GM12875 (cell line): ENCODE measurements around the gene JDP2.
"Not testable (repeated sequence)": the region's sequence is repeated elsewhere in the genome, so short reads cannot be mapped to it uniquely, and the experiment has no call there.

Experiments
- H3K4me3 ChIP-seq: one replicate; pipeline ENCODE4 v1.5.1; 2011; ENCODE audit warnings: low read depth, low read length, control low read depth
- TF ChIP-seq, protein P1 (sequence below): IDR thresholded peaks from 2 replicates; pipeline ENCODE4 v1.5.1; 2011; ENCODE audit warnings: low read depth, mild to moderate bottlenecking, control low read depth, inconsistent platforms, low read length, moderate library complexity, borderline replicate concordance; ENCODE audit not compliant: insufficient read depth

JDP2 gene, protein sequence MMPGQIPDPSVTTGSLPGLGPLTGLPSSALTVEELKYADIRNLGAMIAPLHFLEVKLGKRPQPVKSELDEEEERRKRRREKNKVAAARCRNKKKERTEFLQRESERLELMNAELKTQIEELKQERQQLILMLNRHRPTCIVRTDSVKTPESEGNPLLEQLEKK

DNA sequence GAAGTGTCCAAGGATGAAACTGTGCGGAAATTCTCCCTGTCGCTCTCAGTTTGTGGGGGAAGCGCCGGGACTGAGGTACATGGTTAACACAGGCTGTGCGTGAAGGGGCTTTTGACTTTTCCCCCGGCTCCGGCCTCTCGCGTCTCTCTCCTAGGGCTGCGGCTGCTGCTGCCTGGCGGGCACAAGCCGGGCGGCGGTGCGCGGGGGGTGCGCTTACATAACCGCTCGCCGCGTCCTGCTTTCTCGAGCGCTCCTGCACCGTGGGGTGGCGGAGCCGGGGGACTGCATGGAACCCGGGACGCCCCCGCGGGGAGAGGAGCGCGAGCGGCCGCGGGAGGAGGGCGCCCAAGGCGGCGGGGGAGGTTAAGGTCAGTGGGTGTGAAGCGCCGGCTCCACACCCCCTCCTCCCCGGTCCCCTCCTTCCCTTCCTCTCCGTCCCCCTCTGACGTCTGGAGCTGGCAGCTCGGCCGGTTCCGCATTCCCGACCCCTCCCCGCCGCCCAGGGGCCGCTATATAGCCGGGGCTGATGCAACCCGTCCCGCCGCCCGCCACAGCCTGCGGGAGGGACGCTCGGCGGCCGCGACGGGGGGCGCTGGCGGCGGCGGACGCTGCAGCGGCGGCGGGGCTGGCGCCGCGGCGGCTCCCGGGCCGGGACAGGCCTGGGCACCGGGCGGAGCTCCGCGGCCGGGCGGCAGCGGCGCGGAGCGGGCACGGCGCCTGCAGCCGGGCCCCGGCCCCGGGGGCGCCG, at the start of gene JDP2:
TSS of gene JDP2 (plus strand) at position 541 of the 748 bp plus-strand sequence. CDS start 9,899 bp downstream, outside the sequence.
- TF ChIP-seq, protein P1, sequence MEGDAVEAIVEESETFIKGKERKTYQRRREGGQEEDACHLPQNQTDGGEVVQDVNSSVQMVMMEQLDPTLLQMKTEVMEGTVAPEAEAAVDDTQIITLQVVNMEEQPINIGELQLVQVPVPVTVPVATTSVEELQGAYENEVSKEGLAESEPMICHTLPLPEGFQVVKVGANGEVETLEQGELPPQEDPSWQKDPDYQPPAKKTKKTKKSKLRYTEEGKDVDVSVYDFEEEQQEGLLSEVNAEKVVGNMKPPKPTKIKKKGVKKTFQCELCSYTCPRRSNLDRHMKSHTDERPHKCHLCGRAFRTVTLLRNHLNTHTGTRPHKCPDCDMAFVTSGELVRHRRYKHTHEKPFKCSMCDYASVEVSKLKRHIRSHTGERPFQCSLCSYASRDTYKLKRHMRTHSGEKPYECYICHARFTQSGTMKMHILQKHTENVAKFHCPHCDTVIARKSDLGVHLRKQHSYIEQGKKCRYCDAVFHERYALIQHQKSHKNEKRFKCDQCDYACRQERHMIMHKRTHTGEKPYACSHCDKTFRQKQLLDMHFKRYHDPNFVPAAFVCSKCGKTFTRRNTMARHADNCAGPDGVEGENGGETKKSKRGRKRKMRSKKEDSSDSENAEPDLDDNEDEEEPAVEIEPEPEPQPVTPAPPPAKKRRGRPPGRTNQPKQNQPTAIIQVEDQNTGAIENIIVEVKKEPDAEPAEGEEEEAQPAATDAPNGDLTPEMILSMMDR, result 0 out of 2 replicates have a peak, but pooled peaks have one; percentile 24
- peak within 1 kb of the TSS; percentile 86 for H3K4me3 ChIP-seq

DNA sequence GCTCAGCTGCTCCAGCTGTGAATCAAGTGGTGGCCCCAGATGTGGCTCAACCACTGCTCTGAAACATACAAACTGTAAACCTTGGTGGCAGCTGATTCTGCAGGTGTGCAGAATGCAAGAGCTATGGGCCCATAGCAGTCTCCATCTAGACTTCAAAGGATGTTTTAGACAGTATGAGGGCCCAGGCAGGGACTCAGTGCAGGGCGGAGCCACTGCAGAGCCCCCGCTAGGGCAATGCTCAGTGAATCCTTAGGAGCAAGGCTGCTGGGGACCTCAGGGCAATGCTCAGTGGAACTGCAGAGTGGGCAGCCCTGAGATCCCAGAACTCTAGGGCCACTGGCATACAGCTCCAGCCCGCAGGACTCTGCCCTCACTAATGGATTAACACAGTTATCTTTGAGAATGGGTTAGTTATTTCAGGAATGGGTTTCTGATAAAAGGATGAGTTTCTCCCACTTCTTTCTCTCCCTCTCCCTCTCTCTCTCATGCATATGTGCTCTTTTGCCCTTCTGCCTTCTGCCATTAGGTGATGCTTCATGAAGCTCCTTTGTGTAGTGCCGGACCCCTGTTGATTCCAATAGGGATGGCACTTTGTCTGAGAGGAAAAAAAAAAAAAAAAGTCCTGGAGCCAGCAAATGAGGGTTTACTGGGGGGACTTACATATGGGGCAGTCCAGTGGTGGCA, 48.4 kb upstream of the JDP2 start:
- no peak overlapping the region for H3K4me3 ChIP-seq
- TF ChIP-seq, protein P1, result no peak

DNA sequence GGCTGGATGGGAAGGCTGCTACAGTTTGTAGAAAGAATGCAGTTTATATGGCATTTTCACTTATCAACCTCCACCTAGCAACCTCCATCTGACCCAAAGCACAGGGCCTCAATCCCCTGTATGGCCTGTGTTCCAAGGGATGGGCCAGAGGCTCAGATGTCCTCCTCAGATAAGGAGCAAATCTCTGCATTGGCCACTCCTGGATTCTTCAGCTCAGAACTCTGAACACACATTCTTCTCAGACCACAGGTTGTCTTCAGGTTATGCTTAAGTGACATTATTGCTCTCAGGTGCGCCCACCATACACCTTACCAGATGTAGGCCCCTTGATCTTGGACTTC, 47.9 kb upstream of the JDP2 start:
- no peak overlapping the region for H3K4me3 ChIP-seq
- TF ChIP-seq, protein P1, result no peak

DNA sequence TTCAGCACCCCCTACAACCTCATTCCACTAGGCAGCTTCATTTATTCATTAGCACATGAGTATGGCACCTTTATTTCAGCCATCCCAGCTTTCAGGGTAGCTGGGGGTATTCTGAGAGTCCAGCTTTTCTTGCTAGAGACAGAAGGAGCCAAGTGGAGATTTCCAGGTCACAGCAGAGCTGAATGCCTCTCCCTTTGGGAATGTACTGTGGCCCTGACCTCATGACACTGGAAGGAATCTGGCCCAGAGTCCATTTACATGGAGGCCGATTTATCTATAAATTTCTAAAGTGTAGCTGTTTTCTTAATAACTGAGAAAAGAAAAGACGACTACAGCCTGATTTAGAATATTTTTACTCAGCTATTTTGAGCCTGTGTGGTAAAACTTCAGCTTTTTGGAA, 47.2 kb upstream of the JDP2 start:
- TF ChIP-seq, protein P1, result no peak
- H3K4me3 ChIP-seq, result no peak overlapping the region

DNA sequence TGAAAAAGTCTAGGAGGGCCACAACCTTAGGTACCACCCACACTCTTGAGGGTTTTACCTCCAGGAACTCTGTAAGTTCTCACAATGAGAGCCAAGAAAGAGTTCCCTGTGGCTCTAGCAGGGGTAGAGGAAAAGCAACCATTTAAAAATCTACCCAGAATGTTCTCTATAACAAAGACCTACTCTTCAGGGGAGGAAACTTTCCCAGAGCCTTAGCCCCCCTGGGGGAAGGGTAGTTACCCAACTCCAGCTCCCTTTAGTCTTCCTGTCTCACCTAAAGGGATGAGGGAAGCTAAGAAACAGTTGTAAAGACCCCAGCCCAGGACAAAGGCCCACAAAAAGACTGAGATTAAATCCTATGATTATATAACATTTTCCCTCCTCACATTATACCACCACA, 46.2 kb upstream of the JDP2 start:
- TF ChIP-seq, protein P1, result no peak
- no peak overlapping the region for H3K4me3 ChIP-seq

DNA sequence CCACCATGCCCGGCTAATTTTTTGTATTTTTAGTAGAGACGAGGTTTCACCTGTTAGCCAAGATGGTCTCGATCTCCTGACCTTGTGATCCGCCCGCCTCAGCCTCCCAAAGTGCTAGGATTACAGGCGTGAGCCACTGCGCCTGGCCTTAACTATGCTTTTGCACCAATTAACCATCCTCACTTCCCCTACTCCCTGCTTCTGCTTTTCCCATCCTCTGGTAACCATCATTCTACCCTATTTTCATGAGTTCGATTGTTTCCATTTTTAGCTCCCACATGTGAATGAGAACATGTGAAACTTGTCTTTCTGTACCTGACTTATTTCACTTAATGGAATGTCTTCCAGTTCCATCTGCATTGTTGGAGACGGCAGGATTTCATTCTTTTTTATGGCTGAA, 44.6 kb upstream of the JDP2 start:
- not testable (repeated sequence) for H3K4me3 ChIP-seq

DNA sequence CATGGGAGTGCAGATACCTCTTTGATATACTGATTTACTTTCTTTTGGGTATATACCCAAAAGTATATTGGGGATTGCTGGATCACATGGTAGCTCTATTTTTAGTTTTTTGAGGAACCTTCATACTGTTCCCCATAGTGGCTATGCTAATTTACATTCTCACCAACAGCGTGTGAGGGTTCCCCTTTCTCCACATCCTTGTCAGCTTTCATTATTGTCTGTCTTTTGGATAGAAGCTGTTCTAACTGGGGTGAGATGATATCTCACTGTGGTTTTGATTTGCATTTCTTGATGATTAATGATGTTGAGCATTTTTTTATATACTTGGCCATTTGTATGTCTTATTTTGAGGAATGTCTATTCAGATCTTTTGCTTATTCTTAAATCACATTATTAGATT, 44.1 kb upstream of the JDP2 start:
- TF ChIP-seq, protein P1, result no peak
- H3K4me3 ChIP-seq, result no peak overlapping the region
